C1 segment of cervical spinal cord (tissue), 14 donors: ENCODE data around the gene LONRF2.
A peak's percentile ranks its signal among the peaks of the same experiment; 100 is the strongest.

ENCODE experiments used
- DNase-seq, 14 donors: peaks; one replicate each; lab custom pipeline; 2025; lab: John Stamatoyannopoulos, UW

The LONRF2 gene

GRCh38 chr2:100237770-100238169, 84.5 kb downstream of the LONRF2 start:
- DNase-seq = no peak

DNA sequence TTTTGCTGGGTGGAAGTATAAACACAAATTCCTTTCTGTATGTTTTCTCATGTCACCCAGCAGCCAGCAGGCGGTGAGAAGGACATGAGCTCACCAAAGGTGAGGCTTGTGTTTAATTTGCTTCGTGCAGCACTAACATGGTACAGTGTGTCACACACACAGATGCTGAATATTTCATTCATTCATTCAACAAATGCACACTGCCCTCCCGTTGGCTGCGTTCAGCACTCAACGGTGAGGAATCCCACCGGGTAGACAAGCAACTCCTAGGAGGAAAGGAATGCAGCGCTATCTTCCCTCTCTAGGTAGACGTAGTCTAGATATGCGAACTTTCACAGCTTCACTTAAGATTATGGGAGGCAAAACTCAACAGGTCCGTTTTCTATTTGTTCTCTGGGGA, 85.1 kb downstream of the LONRF2 start:
- no peak for DNase-seq

GRCh38 chr2:100236166-100236565, 86.1 kb downstream of the LONRF2 start:
- no peak for DNase-seq

DNA sequence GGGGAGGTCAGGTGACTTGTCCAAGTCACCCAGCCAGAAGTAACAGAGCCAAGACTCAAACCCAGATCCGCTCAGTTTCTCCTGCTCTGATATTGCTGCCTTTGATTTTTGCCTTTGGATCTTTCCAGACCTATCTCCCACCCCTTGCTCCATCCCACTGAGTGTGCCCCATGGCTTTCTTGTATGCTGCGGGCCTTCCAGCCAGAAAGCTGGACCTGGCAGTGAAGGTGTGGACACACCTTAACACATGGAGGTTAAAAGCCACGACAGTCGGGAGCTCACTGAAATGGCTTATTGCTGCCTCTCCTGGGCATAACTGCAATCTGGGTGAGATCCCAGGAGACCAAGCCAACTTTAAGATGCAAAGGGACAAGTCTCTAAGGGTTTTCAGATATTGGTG, 86.7 kb downstream of the LONRF2 start:
- DNase-seq = no peak

DNA sequence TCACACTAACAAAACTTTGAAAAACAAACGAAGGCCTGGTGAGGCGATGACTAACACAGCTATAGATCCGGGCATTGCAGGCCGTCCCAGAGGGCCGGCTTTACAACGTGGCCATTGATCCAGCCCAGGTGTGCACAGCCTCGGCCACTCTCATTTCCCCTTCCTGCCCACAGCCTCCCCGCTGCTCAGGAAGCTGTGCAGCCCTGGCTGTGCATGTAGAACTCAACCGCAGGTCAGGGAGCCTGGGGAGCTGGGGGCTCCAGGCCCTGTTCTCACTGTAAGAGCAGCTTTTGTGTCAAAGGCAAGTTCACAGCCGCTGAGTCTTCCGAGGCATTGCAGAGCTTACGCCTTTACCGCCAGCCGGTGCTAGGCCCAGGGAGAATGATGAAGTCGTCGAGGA, 87.2 kb downstream of the LONRF2 start:
- DNase-seq = no peak

DNA sequence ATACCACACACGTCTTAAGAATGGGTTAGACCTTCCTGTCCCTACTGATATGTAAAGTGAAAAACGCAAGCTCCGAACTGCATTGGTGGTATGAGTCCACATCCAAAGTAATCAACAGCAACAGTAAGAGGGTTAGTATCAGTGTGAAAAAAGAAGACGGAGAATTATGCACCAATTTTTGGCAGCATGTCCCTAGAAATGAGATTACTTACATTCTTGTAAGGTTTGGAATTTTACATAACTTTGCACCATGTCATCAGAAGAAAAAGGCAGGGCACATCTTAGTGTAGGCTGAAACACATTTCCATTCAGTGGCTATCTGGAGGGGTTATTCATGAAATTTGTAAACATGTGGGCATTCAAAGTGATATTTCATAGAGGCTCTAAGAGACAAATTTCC, 88.2 kb downstream of the LONRF2 start:
- no peak for DNase-seq

DNA sequence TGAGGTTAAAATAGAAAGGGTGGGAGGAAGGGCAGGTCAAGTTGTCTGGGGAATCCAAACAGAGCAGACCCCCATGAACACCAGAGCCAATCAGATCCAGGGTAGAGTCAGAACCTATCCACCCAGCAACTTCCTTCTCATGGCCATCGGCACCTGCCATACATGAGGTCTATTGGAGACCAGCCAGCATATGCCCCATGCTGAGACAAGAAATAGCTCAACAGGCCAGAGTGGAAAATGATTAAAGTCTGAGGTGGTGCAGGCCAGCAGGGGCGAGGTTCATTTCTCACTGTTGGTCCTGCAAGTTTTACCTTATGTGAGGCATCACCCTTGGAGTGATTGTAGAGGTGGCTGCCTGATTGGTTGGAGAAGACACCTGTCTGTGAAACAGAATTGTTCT, 89.2 kb downstream of the LONRF2 start:
- DNase-seq = no peak

GRCh38 chr2:100230754-100231153, 91.5 kb downstream of the LONRF2 start:
- peak in 1 of 14 donors; percentile 68 for DNase-seq

GRCh38 chr2:100228967-100229366, 93.3 kb downstream of the LONRF2 start:
- DNase-seq = no peak

- DNase-seq = no peak
Observed at GRCh38 chr2:100228415-100228814, 93.9 kb downstream of the LONRF2 start.

- no peak for DNase-seq
Observed at GRCh38 chr2:100224988-100225710, 97.2 kb downstream of the LONRF2 start.

DNA sequence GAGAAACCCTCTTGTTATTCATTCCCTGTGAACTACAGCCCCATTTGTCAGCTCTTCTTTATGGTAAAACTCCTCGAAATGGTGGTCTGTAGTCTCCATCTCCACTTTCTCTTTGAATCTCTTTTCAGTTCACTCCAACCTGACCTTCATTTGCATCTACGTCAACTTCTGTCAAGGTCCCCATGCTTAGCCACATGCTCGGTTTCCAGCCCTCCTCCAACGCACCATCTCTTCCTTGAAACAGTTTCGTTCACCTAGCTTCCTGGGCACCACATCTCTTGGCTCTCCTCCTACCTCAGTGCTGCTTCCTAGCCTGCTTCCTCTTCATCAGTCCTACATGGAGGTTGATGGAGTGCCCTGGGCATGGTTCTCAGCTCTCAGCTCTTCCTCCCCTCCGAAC, 98.8 kb downstream of the LONRF2 start:
- no peak for DNase-seq
